HEK293 (cell line): ENCODE measurements around the gene EDEM1.

Experiments used
- CTCF ChIA-PET: fragments of 350-600 bp; formaldehyde crosslinking; extraction: SDS; loops from one replicate; lab custom pipeline; 2021; ENCODE audit warnings: antibody characterized with exemption; lab: Yijun Ruan, JAX
- POLR2A ChIA-PET: fragments of 300-600 bp; formaldehyde crosslinking; extraction: SDS; loops from one replicate; lab custom pipeline; 2020; ENCODE audit warnings: antibody characterized with exemption, inconsistent platforms; lab: Yijun Ruan, JAX
- H3K27ac ChIP-seq: fragments of 200-500 bp; sonication (Bioruptor generic); 2 replicates; pipeline ENCODE4 v1.5.1; 2014; ENCODE audit warnings: low read depth, low read length, control low read depth, inconsistent platforms; ENCODE audit errors: extremely low read depth
- H3K36me3 ChIP-seq, 2 experiments: fragments of 200-500 bp in 1 of 2; sonication (Bioruptor generic) in 1 of 2; 1 replicate in 1 of 2; 2 replicates in 1 of 2; pipeline ENCODE4 v1.5.1; 2014 to 2017; ENCODE audit warnings: inconsistent platforms in 2 of 2, low read length in 2 of 2; ENCODE audit not compliant: control insufficient read depth in 2 of 2, insufficient read depth in 1 of 2
- H3K4me1 ChIP-seq: fragments of 200-500 bp; sonication (Bioruptor generic); 2 replicates; pipeline ENCODE4 v1.5.1; 2014; ENCODE audit warnings: mild to moderate bottlenecking, low read length, inconsistent platforms; ENCODE audit not compliant: control insufficient read depth, insufficient read depth
- H3K4me3 ChIP-seq: 2 replicates; pipeline ENCODE4 v1.5.1; 2011; ENCODE audit warnings: low read depth, mild to moderate bottlenecking, control low read depth, low read length, moderate library complexity
- H3K9me3 ChIP-seq: fragments of 200-500 bp; sonication (Bioruptor generic); 2 replicates; pipeline ENCODE4 v1.5.1; 2014; ENCODE audit warnings: low read depth, low read length, inconsistent platforms; ENCODE audit not compliant: control insufficient read depth, insufficient read depth
- BCL11A ChIP-seq: fragments of 450-650 bp; formaldehyde crosslinking; IDR thresholded peaks from 2 replicates; pipeline ENCODE4 v1.5.1; 2016; ENCODE audit warnings: low read depth, missing biosample characterization, missing genetic modification characterization
- CTCF ChIP-seq: fragments of 450-650 bp; formaldehyde crosslinking; IDR thresholded peaks from 2 replicates; pipeline ENCODE4 v1.5.1; 2016; ENCODE audit warnings: missing biosample characterization, missing genetic modification characterization
- GLIS1 ChIP-seq: fragments of 450-650 bp; formaldehyde crosslinking; IDR thresholded peaks from 2 replicates; pipeline ENCODE4 v1.5.1; 2016; ENCODE audit warnings: missing biosample characterization, missing genetic modification characterization
- OVOL3 ChIP-seq: fragments of 450-650 bp; formaldehyde crosslinking; IDR thresholded peaks from 2 replicates; pipeline ENCODE4 v1.5.1; 2016; ENCODE audit warnings: missing biosample characterization, missing genetic modification characterization
- PRDM2 ChIP-seq: fragments of 450-650 bp; formaldehyde crosslinking; IDR thresholded peaks from 2 replicates; pipeline ENCODE4 v1.5.1; 2016; ENCODE audit warnings: missing biosample characterization, missing genetic modification characterization, borderline replicate concordance
- TRIM28 ChIP-seq: IDR thresholded peaks from 2 replicates; pipeline ENCODE4 v1.6.1; 2011; ENCODE audit warnings: low read length, control low read depth, borderline replicate concordance
- ZBTB48 ChIP-seq: fragments of 450-650 bp; formaldehyde crosslinking; IDR thresholded peaks from 2 replicates; pipeline ENCODE4 v1.5.1; 2016; ENCODE audit warnings: missing biosample characterization, missing genetic modification characterization
- ZNF155 ChIP-seq: fragments of 450-650 bp; formaldehyde crosslinking; IDR thresholded peaks from 2 replicates; pipeline ENCODE4 v1.5.1; 2016; ENCODE audit warnings: missing biosample characterization, missing genetic modification characterization
- ZNF335 ChIP-seq: fragments of 450-650 bp; formaldehyde crosslinking; conservative IDR thresholded peaks from 2 replicates; pipeline ENCODE4 v1.5.1; 2016; ENCODE audit warnings: missing biosample characterization, missing genetic modification characterization
- ZNF350 ChIP-seq: fragments of 450-650 bp; formaldehyde crosslinking; IDR thresholded peaks from 2 replicates; pipeline ENCODE4 v1.5.0; 2017; ENCODE audit warnings: missing biosample characterization, mild to moderate bottlenecking, missing genetic modification characterization
- ZNF362 ChIP-seq: fragments of 450-650 bp; formaldehyde crosslinking; IDR thresholded peaks from 2 replicates; pipeline ENCODE4 v1.5.1; 2016; ENCODE audit warnings: missing biosample characterization, missing genetic modification characterization
- ZNF555 ChIP-seq: fragments of 450-650 bp; formaldehyde crosslinking; conservative IDR thresholded peaks from 2 replicates; pipeline ENCODE4 v1.5.1; 2017; ENCODE audit warnings: missing biosample characterization, mild to moderate bottlenecking, missing genetic modification characterization, inconsistent platforms
- ZNF623 ChIP-seq: fragments of 450-650 bp; formaldehyde crosslinking; IDR thresholded peaks from 2 replicates; pipeline ENCODE4 v1.5.1; 2016; ENCODE audit warnings: missing biosample characterization, missing genetic modification characterization
- ZNF626 ChIP-seq: fragments of 450-650 bp; sonication (Bioruptor Pico); formaldehyde crosslinking; IDR thresholded peaks from 2 replicates; pipeline ENCODE4 v1.5.1; 2018; ENCODE audit warnings: missing biosample characterization, missing genetic modification characterization, inconsistent platforms
- ZNF658 ChIP-seq: fragments of 450-650 bp; formaldehyde crosslinking; IDR thresholded peaks from 2 replicates; pipeline ENCODE4; 2016; ENCODE audit warnings: missing biosample characterization, missing genetic modification characterization
- ZNF677 ChIP-seq: fragments of 450-650 bp; IDR thresholded peaks from 2 replicates; pipeline ENCODE4 v1.5.0; 2018; ENCODE audit warnings: missing biosample characterization, mild to moderate bottlenecking, missing genetic modification characterization, moderate library complexity
- ZNF707 ChIP-seq: fragments of 450-650 bp; formaldehyde crosslinking; IDR thresholded peaks from 2 replicates; pipeline ENCODE4 v1.5.1; 2016; ENCODE audit warnings: missing biosample characterization, missing genetic modification characterization
- ZSCAN18 ChIP-seq: fragments of 450-650 bp; formaldehyde crosslinking; IDR thresholded peaks from 2 replicates; pipeline ENCODE4 v1.5.1; 2016; ENCODE audit warnings: missing biosample characterization, missing genetic modification characterization
- TF ChIP-seq, protein P1 (sequence below): fragments of 450-650 bp; formaldehyde crosslinking; IDR thresholded peaks from 2 replicates; pipeline ENCODE4 v1.5.1; 2016; ENCODE audit warnings: missing biosample characterization, missing genetic modification characterization
- TF ChIP-seq, protein P2 (sequence below): fragments of 450-650 bp; formaldehyde crosslinking; IDR thresholded peaks from 2 replicates; pipeline ENCODE4 v1.5.1; 2016; ENCODE audit warnings: missing biosample characterization, missing genetic modification characterization

Gene EDEM1

DNA sequence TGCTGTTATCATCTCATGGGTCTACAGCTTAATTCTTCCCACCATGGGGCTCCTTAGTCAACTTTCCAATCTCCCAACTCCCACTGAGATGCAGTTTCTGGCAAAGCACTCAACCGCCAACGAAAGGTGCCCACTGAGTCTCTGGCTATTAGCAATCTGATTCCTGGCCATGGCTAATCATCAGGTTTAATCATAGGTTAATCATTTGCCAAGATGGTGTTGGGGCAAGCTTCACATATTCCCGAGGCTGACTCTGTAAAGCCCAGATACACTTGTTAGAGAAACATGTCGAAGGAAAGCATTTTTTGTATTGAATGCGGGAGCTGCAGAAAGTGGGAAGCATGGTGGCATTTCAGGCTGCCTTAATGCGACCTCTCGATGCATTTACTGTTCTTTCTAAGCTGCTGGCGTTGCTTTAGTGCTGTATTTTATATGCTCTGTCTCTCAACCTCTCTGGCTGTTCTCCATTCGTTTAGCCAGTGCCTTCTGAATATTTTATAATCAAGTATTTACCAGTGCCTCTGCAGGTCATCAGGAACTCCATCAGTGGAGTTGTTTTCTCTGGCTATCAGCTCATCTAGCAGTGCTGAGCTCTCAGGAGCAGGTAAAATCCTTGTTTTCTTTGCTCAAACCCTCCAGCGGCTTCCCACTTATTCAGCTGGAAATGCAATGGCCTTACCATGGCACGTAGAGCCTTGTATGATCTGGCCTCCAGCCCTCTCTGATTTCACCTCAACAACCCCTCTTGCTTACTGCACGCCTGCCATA lies 67.0 kb downstream of the EDEM1 start:
- no peak for TF ChIP-seq ZNF707 (tag by site-specific recombination)
- no peak for TF ChIP-seq CTCF
- TF ChIP-seq ZNF350 (tag by site-specific recombination) = no peak
- no peak for TF ChIP-seq ZNF555 (tag by site-specific recombination)
- TF ChIP-seq ZNF155 (tag by site-specific recombination) = no peak
- TF ChIP-seq ZNF658 (tag by site-specific recombination) = no peak
- TF ChIP-seq, protein P1, sequence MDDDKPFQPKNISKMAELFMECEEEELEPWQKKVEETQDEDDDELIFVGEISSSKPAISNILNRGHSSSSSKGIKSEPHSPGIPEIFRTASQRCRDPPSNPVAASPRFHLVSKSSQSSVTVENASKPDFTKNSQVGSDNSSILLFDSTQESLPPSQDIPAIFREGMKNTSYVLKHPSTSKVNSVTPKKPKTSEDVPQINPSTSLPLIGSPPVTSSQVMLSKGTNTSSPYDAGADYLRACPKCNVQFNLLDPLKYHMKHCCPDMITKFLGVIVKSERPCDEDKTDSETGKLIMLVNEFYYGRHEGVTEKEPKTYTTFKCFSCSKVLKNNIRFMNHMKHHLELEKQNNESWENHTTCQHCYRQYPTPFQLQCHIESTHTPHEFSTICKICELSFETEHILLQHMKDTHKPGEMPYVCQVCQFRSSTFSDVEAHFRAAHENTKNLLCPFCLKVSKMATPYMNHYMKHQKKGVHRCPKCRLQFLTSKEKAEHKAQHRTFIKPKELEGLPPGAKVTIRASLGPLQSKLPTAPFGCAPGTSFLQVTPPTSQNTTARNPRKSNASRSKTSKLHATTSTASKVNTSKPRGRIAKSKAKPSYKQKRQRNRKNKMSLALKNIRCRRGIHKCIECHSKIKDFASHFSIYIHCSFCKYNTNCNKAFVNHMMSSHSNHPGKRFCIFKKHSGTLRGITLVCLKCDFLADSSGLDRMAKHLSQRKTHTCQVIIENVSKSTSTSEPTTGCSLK (tag by site-specific recombination) = no peak
- no peak for TF ChIP-seq ZSCAN18 (tag by site-specific recombination)
- TF ChIP-seq OVOL3 = no peak
- TF ChIP-seq ZNF623 (tag by site-specific recombination) = no peak
- TF ChIP-seq ZNF677 (tag by site-specific recombination) = no peak
- no peak for TF ChIP-seq ZNF626 (tag by site-specific recombination)
- TF ChIP-seq ZNF335 (tag by site-specific recombination) = no peak
- no peak for TF ChIP-seq TRIM28
- TF ChIP-seq, protein P2, sequence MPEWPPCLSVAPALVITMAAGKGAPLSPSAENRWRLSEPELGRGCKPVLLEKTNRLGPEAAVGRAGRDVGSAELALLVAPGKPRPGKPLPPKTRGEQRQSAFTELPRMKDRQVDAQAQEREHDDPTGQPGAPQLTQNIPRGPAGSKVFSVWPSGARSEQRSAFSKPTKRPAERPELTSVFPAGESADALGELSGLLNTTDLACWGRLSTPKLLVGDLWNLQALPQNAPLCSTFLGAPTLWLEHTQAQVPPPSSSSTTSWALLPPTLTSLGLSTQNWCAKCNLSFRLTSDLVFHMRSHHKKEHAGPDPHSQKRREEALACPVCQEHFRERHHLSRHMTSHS (tag by site-specific recombination) = no peak
- no peak for TF ChIP-seq BCL11A (tag by site-specific recombination)
- Histone ChIP-seq H3K27ac (no peak overlapping the region), H3K9me3 (no peaks in the 10 kb centered on the region), H3K36me3 (no peaks in the 10 kb centered on the region), H3K4me1 (no peaks in the 10 kb centered on the region), H3K4me3 (no peak overlapping the region)
- CTCF ChIA-PET = interaction anchor here (0.6 kb wide), 1 partner anchor 1807 kb away, joined by 3 read pairs; no protein-coding TSS in a partner anchor
- POLR2A ChIA-PET = no interaction called here

GRCh38 chr3:5255404-5256344 lies 68.2 kb downstream of the EDEM1 start:
- H3K4me1 ChIP-seq = no peaks in the 10 kb centered on the region
- H3K27ac ChIP-seq = no peak overlapping the region
- H3K36me3 ChIP-seq = no peaks in the 10 kb centered on the region
- H3K9me3 ChIP-seq = no peaks in the 10 kb centered on the region
- CTCF ChIA-PET = no interaction called here
- POLR2A ChIA-PET = no interaction called here
- no peak overlapping the region for H3K4me3 ChIP-seq
- TF ChIP-seq PRDM2 (tag by site-specific recombination) (no peak), GLIS1 (no peak), ZBTB48 (tag by site-specific recombination) (no peak), ZNF362 (tag by site-specific recombination) (no peak)
